ENCODE results near the gene CACNA1E. TPM values are rescaled to one million over a fixed set of nuclear protein-coding genes. Genes with fewer than 3 reads are reported as not detected.

CACNA1E gene
- total and polyA plus RNA-seq, 2 of the 13 experiments (the other 11 are each of a cell fraction or from before 2014, with no cell fraction given): not detected

DNA sequence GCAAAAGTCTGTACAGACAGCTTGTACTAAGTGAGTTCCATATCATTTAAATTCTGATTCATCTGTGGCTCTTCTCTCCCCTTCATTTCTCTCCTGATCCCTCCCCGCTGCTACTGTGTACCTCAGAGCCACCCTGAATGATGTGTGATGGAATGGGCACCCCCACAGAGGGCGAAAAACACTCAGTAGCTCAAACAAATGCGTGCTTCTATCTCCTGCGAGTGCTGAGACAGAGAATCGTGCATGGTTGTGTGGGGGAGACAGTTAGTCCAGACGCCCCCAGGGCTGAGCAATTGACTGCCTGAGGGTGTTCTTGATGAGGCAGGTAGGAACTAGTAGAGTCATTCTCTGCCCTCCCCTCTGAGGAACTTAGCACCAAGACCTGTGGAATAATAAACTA, 308.4 kb downstream of the CACNA1E start:
- no peak overlapping the region for H3K4me2 ChIP-seq (ENCODE audit: low read depth, low read length)
- H3K79me2 ChIP-seq (ENCODE audit: insufficient read depth, low read length): no peaks in the 10 kb centered on the region
- H3K27ac ChIP-seq (ENCODE audit: extremely low read length, insufficient read depth, low read length): no peak overlapping the region
- H3K4me3 ChIP-seq (replicated peaks in 1 of 3; ENCODE audit: insufficient read depth in 1 of 3, low read depth in 2 of 3, low read length in 3 of 3): no peak overlapping the region
- H2AFZ ChIP-seq (ENCODE audit: low read length): no peak overlapping the region
- H3K36me3 ChIP-seq (replicated peaks in 1 of 2; ENCODE audit: control insufficient read depth in 1 of 2, insufficient read depth in 2 of 2, low read length in 2 of 2): no peaks in the 10 kb centered on the region
- H3K9me3 ChIP-seq (ENCODE audit: low read length): no peaks in the 10 kb centered on the region
- ChIA-PET POLR2A (no interaction called here), CTCF (ENCODE audit: low intra/inter-chr PET ratio, low total read pairs) (no interaction called here)
- H3K9ac ChIP-seq (ENCODE audit: insufficient read depth, low read depth, low read length): no peak overlapping the region
- no peaks in the 10 kb centered on the region for H3K4me1 ChIP-seq (ENCODE audit: insufficient read depth, low read length)
- DNase-seq (ENCODE audit: low spot score) (no peak), FAIRE-seq (no peak), ATAC-seq (no peak)
- H4K20me1 ChIP-seq (ENCODE audit: insufficient read depth, low read length): no peaks in the 10 kb centered on the region
- peaks cover 1 to 47% of the 10 kb centered on the region in 2 experiments; a peak in 3 of 5 replicates for H3K27me3 ChIP-seq (ENCODE audit: control insufficient read depth in 1 of 2, insufficient read depth in 2 of 2, low read length in 2 of 2)
- WGBS (ENCODE audit: low lambda C conversion rate): 2% methylated on average over 5 of the region's 6 CpGs
- BruUV-seq (replicated peaks): no TSS peak
- intact Hi-C loops (cut with micrococcal nuclease; ENCODE audit: unreplicated experiment): no loop called here
- in situ Hi-C loops (cut with HindIII; ENCODE audit: extremely low pct_ligation_motif_present, low pct_unique_long_range_greater_than_20kb): no loop called here
- TF ChIP-seq SOX6 (IDR thresholded peaks at IDR 0.05): no peak
- no peak for TF ChIP-seq SOX6 (CRISPR knock-in tag; IDR thresholded peaks at IDR 0.05)
- no peak for TF ChIP-seq ISX (CRISPR knock-in tag; conservative IDR thresholded peaks at IDR 0.05)

DNA sequence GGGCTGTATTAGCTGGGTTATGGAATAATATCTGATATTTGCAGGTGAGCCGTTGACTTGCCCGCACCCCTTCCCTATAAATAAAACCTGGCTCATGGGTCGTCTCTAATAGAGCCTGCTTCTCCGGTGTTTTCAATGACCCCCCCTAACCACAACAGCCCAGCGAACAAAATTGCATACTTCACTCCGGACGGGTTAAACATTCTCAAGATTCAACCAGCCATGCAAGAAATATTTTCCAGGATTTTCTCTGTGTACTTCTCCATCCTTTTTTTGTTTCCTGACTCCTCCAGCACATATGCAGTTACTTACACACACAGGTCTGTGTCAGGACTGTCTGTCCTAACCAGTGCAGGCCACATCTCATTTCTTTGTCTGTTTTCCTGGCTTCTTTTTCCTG, 310.5 kb downstream of the CACNA1E start:
- ATAC-seq (no peak), FAIRE-seq (no peak), DNase-seq (ENCODE audit: low spot score) (no peak)
- Histone ChIP-seq H3K27ac (ENCODE audit: extremely low read length, insufficient read depth, low read length) (no peak overlapping the region), H3K9ac (ENCODE audit: insufficient read depth, low read depth, low read length) (no peak overlapping the region), H3K4me1 (ENCODE audit: insufficient read depth, low read length) (no peaks in the 10 kb centered on the region), H4K20me1 (ENCODE audit: insufficient read depth, low read length) (no peaks in the 10 kb centered on the region), H3K9me3 (ENCODE audit: low read length) (no peaks in the 10 kb centered on the region), H2AFZ (ENCODE audit: low read length) (no peak overlapping the region), H3K36me3 (replicated peaks in 1 of 2; ENCODE audit: control insufficient read depth in 1 of 2, insufficient read depth in 2 of 2, low read length in 2 of 2) (no peaks in the 10 kb centered on the region), H3K79me2 (ENCODE audit: insufficient read depth, low read length) (no peaks in the 10 kb centered on the region), H3K4me2 (ENCODE audit: low read depth, low read length) (no peak overlapping the region), H3K4me3 (replicated peaks in 1 of 3; ENCODE audit: insufficient read depth in 1 of 3, low read depth in 2 of 3, low read length in 3 of 3) (no peak overlapping the region), H3K27me3 (ENCODE audit: control insufficient read depth in 1 of 2, insufficient read depth in 2 of 2, low read length in 2 of 2) (peaks cover 1 to 52% of the 10 kb centered on the region in 2 experiments; a peak in 3 of 5 replicates)
- CTCF ChIA-PET (ENCODE audit: low intra/inter-chr PET ratio, low total read pairs): no interaction called here
- WGBS (ENCODE audit: low lambda C conversion rate): 17% methylated on average over 6 of the region's 7 CpGs
- in situ Hi-C loops (cut with HindIII; ENCODE audit: extremely low pct_ligation_motif_present, low pct_unique_long_range_greater_than_20kb) (no loop called here), intact Hi-C loops (cut with micrococcal nuclease; ENCODE audit: unreplicated experiment) (no loop called here)
- POLR2A ChIA-PET: no interaction called here
- no peak for TF ChIP-seq ADNP (CRISPR knock-in tag; IDR thresholded peaks at IDR 0.05)
- TF ChIP-seq SPEN (CRISPR knock-in tag; IDR thresholded peaks at IDR 0.05; ENCODE audit: low read depth): no peak
- no peak for TF ChIP-seq FOXK1 (CRISPR knock-in tag; IDR thresholded peaks at IDR 0.05; ENCODE audit: borderline replicate concordance, low read depth)
- no peak for TF ChIP-seq NR2F1 (CRISPR knock-in tag; IDR thresholded peaks at IDR 0.05)
- no peak for TF ChIP-seq CEBPG (CRISPR knock-in tag; IDR thresholded peaks at IDR 0.05)
- no peak for TF ChIP-seq JUND (CRISPR knock-in tag; IDR thresholded peaks at IDR 0.05)
- TF ChIP-seq, protein P1, sequence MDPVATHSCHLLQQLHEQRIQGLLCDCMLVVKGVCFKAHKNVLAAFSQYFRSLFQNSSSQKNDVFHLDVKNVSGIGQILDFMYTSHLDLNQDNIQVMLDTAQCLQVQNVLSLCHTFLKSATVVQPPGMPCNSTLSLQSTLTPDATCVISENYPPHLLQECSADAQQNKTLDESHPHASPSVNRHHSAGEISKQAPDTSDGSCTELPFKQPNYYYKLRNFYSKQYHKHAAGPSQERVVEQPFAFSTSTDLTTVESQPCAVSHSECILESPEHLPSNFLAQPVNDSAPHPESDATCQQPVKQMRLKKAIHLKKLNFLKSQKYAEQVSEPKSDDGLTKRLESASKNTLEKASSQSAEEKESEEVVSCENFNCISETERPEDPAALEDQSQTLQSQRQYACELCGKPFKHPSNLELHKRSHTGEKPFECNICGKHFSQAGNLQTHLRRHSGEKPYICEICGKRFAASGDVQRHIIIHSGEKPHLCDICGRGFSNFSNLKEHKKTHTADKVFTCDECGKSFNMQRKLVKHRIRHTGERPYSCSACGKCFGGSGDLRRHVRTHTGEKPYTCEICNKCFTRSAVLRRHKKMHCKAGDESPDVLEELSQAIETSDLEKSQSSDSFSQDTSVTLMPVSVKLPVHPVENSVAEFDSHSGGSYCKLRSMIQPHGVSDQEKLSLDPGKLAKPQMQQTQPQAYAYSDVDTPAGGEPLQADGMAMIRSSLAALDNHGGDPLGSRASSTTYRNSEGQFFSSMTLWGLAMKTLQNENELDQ (CRISPR knock-in tag; IDR thresholded peaks at IDR 0.05; ENCODE audit: borderline replicate concordance): no peak
- no peak for TF ChIP-seq PHF20 (CRISPR knock-in tag; IDR thresholded peaks at IDR 0.05)
- TF ChIP-seq SSRP1 (CRISPR knock-in tag; IDR thresholded peaks at IDR 0.05): no peak
- TF ChIP-seq XRCC5 (optimal IDR thresholded peaks at IDR 0.05; ENCODE audit: low read length): no peak
- BruUV-seq (replicated peaks): no TSS peak

Measured in HepG2 (cell line).